Measurements from ENCODE around the gene ZNF362.
A peak's percentile ranks its signal among the peaks of the same experiment; 100 is the strongest.

ZNF362 gene

DNA sequence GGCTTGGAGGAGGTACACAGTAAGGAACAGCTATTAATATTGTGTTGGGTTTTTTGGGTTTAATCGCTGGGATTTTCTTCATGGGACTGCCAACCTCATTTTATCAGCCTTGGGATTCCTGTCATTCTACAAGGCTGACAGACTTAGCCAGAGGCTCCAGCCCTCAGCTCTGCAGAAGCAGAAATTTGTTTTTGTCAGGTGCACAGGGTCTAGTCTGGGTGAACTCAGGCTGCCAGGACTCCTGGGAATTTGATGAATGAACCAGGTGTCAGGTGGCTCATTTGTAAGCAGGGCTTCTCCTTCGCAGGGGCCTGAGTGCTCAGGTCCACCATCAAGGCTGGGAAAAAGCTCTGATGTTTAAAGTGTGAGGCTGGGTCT lies 11.5 kb upstream of the ZNF362 start:
- DNase-seq (ENCODE audit: low read depth in 2 of 2): no peak

GRCh38 chr1:33246171-33246570 lies 10.1 kb upstream of the ZNF362 start:
- no peak for DNase-seq (ENCODE audit: low read depth in 2 of 2)

- no peak for DNase-seq (ENCODE audit: low read depth in 2 of 2)
These were observed 8.7 kb upstream of the ZNF362 start for GRCh38 chr1:33247545-33247944.

GRCh38 chr1:33248244-33248643 lies 8.0 kb upstream of the ZNF362 start:
- no peak for DNase-seq (ENCODE audit: low read depth in 2 of 2)

- no peak for DNase-seq (ENCODE audit: low read depth in 2 of 2)
These were observed 6.9 kb upstream of the ZNF362 start for GRCh38 chr1:33249422-33249821.

DNA sequence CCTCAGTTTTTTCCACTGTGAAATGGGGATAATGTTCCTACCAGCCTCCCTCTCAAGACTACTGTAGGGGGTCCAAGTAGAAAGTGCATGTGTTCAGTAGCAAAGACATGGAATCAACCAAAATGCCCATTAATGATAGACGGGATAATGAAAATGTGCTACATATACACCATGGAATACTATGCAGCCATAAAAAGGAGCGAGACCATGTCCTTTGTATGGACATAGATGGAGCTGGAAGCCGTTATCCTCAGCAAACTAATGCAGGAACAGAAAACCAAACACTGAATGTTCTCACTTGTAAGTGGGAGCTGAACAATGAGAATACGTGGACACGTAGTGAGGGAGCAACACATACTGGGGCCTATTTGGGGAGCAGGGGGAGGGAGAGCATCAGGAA lies 6.1 kb upstream of the ZNF362 start:
- DNase-seq (ENCODE audit: low read depth in 2 of 2): no peak

GRCh38 chr1:33250724-33251123 lies 5.6 kb upstream of the ZNF362 start:
- no peak for DNase-seq (ENCODE audit: low read depth in 2 of 2)

DNA sequence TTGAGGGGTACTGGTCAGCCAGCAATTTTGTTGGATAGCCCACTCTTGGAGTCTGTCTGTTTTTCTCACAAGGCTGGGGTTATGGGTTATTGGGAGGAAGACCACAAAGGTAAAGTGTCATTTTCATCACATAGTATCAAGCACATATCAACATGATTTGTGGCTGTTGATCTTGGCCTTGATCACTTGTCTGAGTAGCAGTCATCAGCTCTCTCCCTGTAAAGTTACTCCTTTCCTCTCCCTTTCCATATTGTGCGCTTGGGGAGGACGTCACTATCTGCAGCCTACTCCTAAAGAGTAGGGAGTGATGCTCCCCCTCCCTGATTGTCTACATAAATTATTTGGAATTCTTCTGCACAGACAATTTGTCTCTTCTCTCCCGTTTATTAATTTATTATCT lies 1.8 kb upstream of the ZNF362 start:
- no peak for DNase-seq (ENCODE audit: low read depth in 2 of 2)

GRCh38 chr1:33255347-33256220 lies 708 bp upstream of the ZNF362 start:
- DNase-seq (ENCODE audit: low read depth in 2 of 2): peak; percentile 16 to 37

DNA sequence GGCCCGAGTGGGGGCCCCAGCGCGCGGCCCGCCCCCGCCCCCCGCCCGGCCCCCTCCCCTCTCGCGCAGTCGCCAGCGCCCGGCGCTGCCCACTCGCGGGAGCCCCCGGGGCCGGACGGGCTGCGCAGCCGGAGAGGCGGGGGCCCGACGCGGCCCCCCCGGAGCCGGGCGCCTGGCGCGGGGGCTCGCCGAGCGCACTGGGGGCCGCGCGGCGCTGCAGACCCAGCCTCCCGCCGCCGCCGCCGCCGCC lies 146 bp upstream of the ZNF362 start:
- no peak for DNase-seq (ENCODE audit: low read depth in 2 of 2)

DNA sequence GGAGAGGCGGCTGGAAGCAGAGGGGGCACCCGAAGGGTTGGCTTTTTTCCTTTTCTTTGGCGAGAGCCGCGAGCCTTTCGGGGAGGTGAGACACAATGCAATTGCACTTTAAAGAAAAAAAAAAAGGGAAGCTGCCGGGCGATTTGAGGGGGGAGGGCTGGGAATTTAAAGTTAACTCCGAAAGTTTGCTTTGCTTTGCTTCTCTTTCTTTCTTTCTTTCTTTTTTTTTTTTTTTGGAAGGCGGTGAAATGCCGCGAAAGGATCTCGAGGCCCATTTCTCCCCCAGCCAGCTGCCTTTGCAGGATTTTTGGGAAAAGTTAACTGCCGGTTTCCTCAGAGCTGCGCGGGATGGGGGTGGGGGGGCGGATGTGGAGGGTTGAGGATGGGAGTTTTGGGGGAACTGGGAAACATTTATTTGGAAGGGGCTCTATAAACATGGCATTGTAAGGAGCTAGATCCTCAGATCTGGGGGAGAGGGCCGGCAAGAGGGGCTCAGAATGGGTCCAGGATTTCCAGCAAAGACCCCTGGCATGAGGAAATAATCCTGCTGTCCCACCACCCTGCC lies 997 bp downstream of the ZNF362 start:
- DNase-seq (ENCODE audit: low read depth in 2 of 2): no peak

GRCh38 chr1:33257772-33258712 lies 1.8 kb downstream of the ZNF362 start:
- DNase-seq (ENCODE audit: low read depth in 2 of 2): no peak

DNA sequence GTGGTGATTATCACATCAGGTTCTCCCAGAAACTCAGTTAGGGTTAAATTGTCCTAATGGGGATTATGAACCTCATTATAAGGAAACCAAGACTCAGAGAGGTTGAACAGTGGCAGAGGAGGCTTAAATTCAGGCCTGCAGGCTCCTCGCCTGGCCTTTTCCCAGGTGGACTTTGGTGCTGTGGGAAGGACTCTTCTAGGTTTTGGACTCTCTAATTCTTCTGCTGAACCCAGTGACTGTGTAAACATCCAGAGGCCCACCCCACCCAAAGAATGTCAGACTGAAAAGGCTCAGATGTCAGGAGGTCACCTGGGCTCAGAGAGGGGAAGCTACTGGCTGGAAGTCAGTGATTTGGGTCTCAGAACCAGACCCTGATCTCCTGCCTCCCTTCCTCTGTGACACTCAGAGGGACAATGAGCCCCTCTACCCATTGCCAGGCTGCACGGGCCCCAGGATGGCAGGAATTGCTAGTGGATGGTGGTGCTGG lies 2.5 kb downstream of the ZNF362 start:
- DNase-seq (ENCODE audit: low read depth in 2 of 2): no peak

DNA sequence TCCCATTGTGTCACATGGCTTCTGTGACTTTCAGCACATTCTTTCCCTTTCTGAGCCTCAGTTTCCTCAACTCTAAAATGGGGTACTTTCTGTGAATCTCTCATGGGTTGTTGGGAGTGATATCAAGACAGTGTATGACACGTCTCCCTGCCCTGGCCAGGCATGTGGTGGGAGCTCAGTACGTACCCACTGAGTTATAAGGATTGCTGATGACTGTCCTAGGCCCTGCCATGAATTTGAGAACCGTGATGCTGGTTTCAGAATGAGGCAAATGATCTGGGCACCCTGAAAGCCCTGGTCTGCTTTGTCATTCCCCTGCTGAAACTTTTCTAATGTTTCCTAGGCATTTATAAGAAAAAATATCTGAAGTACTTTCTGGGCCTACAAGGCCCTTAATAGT lies 3.6 kb downstream of the ZNF362 start:
- DNase-seq (ENCODE audit: low read depth in 2 of 2): no peak

DNA sequence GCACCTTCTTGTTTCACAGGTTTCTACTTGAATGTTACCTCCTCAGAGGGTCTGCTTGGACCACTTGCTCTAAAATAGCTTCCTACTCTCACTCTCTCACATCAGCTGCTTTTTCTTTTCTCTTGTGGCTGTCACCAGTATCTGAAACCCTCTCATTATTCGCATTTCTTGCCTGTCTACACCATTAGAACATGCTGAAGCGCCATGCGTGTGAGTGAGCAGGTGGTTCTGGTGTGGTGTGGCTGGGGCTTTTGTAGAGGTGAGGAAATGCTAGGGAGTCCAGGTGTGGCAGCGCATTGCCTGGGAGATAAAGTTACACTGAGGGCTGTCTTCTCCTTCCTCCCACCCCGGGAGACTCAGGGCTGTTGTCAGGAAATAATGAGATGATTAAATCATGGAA lies 4.1 kb downstream of the ZNF362 start:
- DNase-seq (ENCODE audit: low read depth in 2 of 2): no peak

DNA sequence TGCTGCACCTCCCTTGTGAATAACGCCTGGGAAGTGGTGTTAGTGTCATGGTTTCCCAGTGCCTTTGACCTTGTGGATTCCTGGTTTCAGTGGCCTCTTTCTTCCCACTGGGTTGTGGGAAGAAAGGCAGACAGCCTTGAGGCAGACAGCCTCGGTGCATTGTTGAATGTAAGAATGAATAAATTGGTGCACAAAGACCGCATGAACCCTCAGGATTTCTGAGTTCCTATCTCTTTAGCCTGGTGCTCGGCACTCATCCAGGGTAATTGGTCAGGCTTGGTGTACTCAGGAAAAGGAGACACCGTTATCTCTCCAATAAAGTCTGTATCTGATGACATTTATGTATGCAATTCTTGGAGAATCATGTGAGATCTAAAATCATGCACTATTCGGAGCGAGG lies 5.1 kb downstream of the ZNF362 start:
- DNase-seq (ENCODE audit: low read depth in 2 of 2): no peak

DNA sequence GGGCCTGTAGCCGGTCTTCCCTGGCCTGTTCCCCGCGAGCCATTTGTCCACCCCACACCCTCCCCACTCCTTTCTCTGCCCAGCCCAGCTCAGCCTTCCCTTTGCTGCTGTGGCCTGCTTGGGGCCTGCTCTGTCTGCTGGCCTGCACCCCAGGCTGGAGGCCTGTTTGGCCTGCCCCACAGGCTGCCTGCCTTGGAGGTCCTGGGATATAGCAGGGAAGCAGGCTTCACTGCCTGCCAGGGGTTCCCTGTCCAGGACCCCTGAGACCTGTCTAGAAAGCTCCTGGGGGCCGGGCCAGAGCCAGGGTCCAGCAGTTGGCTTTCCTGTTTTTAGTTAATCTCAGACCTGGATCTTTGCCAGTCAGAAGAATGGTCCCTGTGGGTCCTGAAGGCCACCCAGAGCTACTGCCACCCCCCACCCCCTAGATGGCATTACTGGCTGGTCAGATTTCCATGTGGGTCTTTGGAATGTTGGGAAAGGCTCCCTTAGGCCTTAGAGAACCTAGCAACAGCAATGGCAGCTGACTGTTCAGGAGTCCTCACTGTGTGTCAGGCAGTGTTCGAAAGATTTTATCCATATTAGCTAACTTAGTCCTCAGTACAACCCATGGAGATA lies 7.7 kb downstream of the ZNF362 start:
- DNase-seq (ENCODE audit: low read depth in 2 of 2): no peak

DNA sequence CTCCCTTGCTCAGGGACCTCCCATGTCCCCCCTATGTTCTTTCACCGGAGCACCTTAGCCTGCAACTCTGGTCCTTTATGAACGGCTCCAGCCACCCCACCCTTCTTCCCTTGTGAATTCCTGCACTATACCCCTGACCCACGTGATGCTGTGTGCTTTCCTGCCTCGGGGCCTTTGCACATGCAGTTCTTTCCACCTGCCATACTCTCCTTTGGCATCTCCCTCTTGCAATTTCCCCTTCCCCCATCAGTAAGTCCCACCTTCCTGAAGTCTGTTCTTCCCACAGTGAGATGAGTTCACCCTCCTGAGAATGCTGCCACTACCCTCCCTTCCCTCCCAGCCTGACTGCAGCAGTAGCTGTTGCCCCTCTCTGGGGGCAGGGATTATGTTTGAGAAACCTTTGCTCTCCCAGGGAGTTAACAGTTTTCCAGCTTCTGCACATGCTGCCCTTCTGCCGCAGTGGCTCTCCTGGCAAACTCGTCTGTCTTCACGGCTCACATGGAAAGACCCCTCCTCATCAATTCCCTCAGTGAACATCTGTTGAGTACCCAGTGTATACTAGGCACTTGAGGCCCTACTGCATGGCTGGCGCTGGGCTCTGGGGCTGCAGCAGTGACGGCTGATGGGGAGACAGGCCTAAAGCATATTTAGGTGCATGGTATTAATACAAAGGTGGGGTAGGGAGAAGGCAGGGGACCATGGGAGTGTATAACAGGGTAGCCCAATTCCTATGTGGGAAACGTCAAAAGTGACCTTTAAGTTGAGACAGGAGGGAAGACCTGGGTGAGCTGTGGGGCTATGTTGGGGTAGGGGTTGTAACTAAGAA lies 9.7 kb downstream of the ZNF362 start:
- DNase-seq (ENCODE audit: low read depth in 2 of 2): no peak

- DNase-seq (ENCODE audit: low read depth in 2 of 2): no peak
These were observed 10.5 kb downstream of the ZNF362 start for GRCh38 chr1:33266766-33267165.

DNA sequence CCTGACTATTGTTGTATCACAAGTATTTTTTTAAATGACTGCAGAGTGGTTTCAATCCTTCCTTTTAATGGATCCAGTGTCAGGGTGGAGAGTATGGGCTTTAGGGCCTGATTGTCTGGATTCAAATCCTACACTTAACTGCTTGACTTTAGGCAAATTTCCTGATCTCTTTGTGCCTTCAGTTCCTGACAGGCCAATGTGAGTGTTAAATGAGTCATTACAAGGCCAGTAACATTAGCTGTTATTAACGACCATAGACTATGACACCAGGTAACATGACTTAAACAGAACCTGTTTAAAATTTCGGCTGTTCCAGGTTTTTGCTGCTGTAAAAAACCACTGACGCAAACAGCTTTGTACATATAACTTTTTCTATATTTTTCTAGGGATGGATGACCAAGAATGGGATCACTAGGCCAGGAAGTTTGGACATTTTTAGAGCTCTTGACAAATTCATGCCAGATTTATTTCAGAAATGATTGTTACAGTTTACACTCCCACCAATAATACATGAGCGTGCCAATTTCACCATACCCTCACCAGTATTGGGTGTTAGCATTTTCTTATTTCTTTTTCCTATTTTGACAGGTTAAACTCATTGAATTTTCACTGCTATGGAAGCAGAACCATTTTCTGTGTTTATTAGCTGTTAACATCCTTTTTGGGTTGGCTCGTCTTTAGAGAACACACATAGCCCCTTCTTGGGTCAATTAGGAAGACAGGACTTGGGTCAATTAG lies 11.3 kb downstream of the ZNF362 start:
- DNase-seq (ENCODE audit: low read depth in 2 of 2): no peak

DNA sequence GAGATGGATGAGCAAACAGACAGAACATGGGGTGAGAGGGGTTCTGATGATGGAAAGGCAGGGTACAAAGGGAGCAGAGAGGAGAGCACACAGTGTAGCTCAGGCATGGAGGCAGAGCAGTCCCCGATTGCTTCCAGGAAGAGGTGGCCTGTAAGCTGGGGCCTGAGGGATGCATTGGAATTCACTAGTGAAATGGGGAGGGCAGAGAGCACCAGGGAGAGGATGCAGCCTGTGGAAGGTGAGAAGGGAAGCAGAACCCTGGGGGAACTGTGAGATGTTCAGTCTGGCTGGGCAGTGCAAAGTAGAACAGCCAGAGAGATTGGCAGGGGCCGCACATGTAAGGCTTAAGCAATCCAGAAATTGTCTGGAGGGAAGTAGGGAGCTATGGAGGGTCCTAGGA lies 12.2 kb downstream of the ZNF362 start:
- no peak for DNase-seq (ENCODE audit: low read depth in 2 of 2)

Measured in stimulated activated CD4-positive, alpha-beta T cell treated with anti-CD3 and anti-CD28 coated beads, Interleukin-1b, Interleukin-23, amount 100 ng/mL, for 4 hours (primary cell).